ENCODE results near the gene FBXO24.

FBXO24 gene

GRCh38 chr7:100604028-100604975 is 18.2 kb downstream of the FBXO24 start:
- Histone ChIP-seq H4K20me1 (ENCODE audit: insufficient read depth, low read length, poor library complexity, severe bottlenecking) (no peaks in the 10 kb centered on the region), H3F3A (ENCODE audit: low read depth) (no peaks in the 10 kb centered on the region), H3K36me3 (ENCODE audit: insufficient read depth, low read length) (no peaks in the 10 kb centered on the region), H3K27me3 (ENCODE audit: insufficient read depth, low read length, poor library complexity, severe bottlenecking) (no peaks in the 10 kb centered on the region), H3K4me3 (ENCODE audit: low read length, poor library complexity, severe bottlenecking) (peak overlapping the region; percentile 81), H3K4me2 (ENCODE audit: low read depth, low read length, poor library complexity, severe bottlenecking) (peak overlapping the region; percentile 86), H3K9me2 (replicated peaks; ENCODE audit: low read depth, low read length) (no peaks in the 10 kb centered on the region), H3K9ac (ENCODE audit: low read depth, low read length, poor library complexity, severe bottlenecking) (peak overlapping the region; percentile 79), H2AFZ (ENCODE audit: low read length) (peak overlapping the region; percentile 89), H3K4me1 (ENCODE audit: insufficient read depth, low read length, poor library complexity, severe bottlenecking) (peaks cover 19% of the 10 kb centered on the region), H3K9me3 (ENCODE audit: insufficient read depth, low read depth, low read length) (no peaks in the 10 kb centered on the region), H3K79me2 (ENCODE audit: insufficient read depth, low read length) (peaks cover 6% of the 10 kb centered on the region; the same call in 1 of the 2 replicates)
- TF ChIP-seq CTCF (conservative IDR thresholded peaks at IDR 0.05; ENCODE audit: low read length) (peak; percentile 65), EZH2phosphoT487 (IDR thresholded peaks at IDR 0.05; ENCODE audit: borderline replicate concordance) (no peak)

- Histone ChIP-seq H3K9ac (ENCODE audit: low read depth, low read length, poor library complexity, severe bottlenecking) (peak overlapping the region; percentile 79), H3F3A (ENCODE audit: low read depth) (no peaks in the 10 kb centered on the region), H3K9me3 (ENCODE audit: insufficient read depth, low read depth, low read length) (no peaks in the 10 kb centered on the region), H2AFZ (ENCODE audit: low read length) (peak overlapping the region; percentile 89; the same call in 1 of the 2 replicates), H3K9me2 (replicated peaks; ENCODE audit: low read depth, low read length) (no peaks in the 10 kb centered on the region), H4K20me1 (ENCODE audit: insufficient read depth, low read length, poor library complexity, severe bottlenecking) (no peaks in the 10 kb centered on the region), H3K36me3 (ENCODE audit: insufficient read depth, low read length) (no peaks in the 10 kb centered on the region), H3K4me1 (ENCODE audit: insufficient read depth, low read length, poor library complexity, severe bottlenecking) (peaks cover 19% of the 10 kb centered on the region), H3K27me3 (ENCODE audit: insufficient read depth, low read length, poor library complexity, severe bottlenecking) (no peaks in the 10 kb centered on the region), H3K4me3 (ENCODE audit: low read length, poor library complexity, severe bottlenecking) (peak overlapping the region; percentile 81), H3K4me2 (ENCODE audit: low read depth, low read length, poor library complexity, severe bottlenecking) (peak overlapping the region; percentile 69), H3K79me2 (ENCODE audit: insufficient read depth, low read length) (peaks cover 6% of the 10 kb centered on the region; the same call in 1 of the 2 replicates)
- TF ChIP-seq CTCF (conservative IDR thresholded peaks at IDR 0.05; ENCODE audit: low read length) (no peak), EZH2phosphoT487 (IDR thresholded peaks at IDR 0.05; ENCODE audit: borderline replicate concordance) (no peak)
These were observed 19.1 kb downstream of the FBXO24 start for GRCh38 chr7:100604976-100605911.

GRCh38 chr7:100606313-100606712 is 20.2 kb downstream of the FBXO24 start:
- Histone ChIP-seq H3K4me1 (ENCODE audit: insufficient read depth, low read length, poor library complexity, severe bottlenecking) (peaks cover 23% of the 10 kb centered on the region), H3K9me2 (replicated peaks; ENCODE audit: low read depth, low read length) (no peaks in the 10 kb centered on the region), H2AFZ (ENCODE audit: low read length) (no peak overlapping the region), H3K27me3 (ENCODE audit: insufficient read depth, low read length, poor library complexity, severe bottlenecking) (no peaks in the 10 kb centered on the region), H4K20me1 (ENCODE audit: insufficient read depth, low read length, poor library complexity, severe bottlenecking) (no peaks in the 10 kb centered on the region), H3K4me2 (ENCODE audit: low read depth, low read length, poor library complexity, severe bottlenecking) (no peak overlapping the region), H3K9me3 (ENCODE audit: insufficient read depth, low read depth, low read length) (no peaks in the 10 kb centered on the region), H3F3A (ENCODE audit: low read depth) (0 out of 2 replicates have a peak, but pooled peaks cover 4% of the 10 kb centered on the region), H3K4me3 (ENCODE audit: low read length, poor library complexity, severe bottlenecking) (no peak overlapping the region), H3K79me2 (ENCODE audit: insufficient read depth, low read length) (peaks cover 6% of the 10 kb centered on the region; the same call in 1 of the 2 replicates), H3K9ac (ENCODE audit: low read depth, low read length, poor library complexity, severe bottlenecking) (no peak overlapping the region), H3K36me3 (ENCODE audit: insufficient read depth, low read length) (no peaks in the 10 kb centered on the region)
- TF ChIP-seq EZH2phosphoT487 (IDR thresholded peaks at IDR 0.05; ENCODE audit: borderline replicate concordance) (no peak), CTCF (conservative IDR thresholded peaks at IDR 0.05; ENCODE audit: low read length) (no peak)

Measured in Loucy (cell line).